Measurements from ENCODE around the gene CXCR2.
"Not testable (repeated sequence)": the region's sequence is repeated elsewhere in the genome, so short reads cannot be mapped to it uniquely, and the experiment has no call there.

CXCR2 gene

GRCh38 chr2:218129458-218130135 is 3.8 kb downstream of the CXCR2 start:
- no peak for DNase-seq (ENCODE audit: low read depth, low spot score)

GRCh38 chr2:218130377-218130776 is 4.5 kb downstream of the CXCR2 start:
- no peak for DNase-seq (ENCODE audit: low read depth, low spot score)

- no peak for DNase-seq (ENCODE audit: low read depth, low spot score)
Measured at GRCh38 chr2:218130822-218131221, 5.0 kb downstream of the CXCR2 start.

- no peak for DNase-seq (ENCODE audit: low read depth, low spot score)
Measured at GRCh38 chr2:218137514-218137913, 11.7 kb downstream of the CXCR2 start.

GRCh38 chr2:218138047-218138446 is 12.2 kb downstream of the CXCR2 start:
- no peak for DNase-seq (ENCODE audit: low read depth, low spot score)

GRCh38 chr2:218145124-218145523 is 19.3 kb downstream of the CXCR2 start:
- DNase-seq (ENCODE audit: low read depth, low spot score): no peak

- no peak for DNase-seq (ENCODE audit: low read depth, low spot score)
Measured at GRCh38 chr2:218146056-218146455, 20.2 kb downstream of the CXCR2 start.

- DNase-seq (ENCODE audit: low read depth, low spot score): no peak
Measured at GRCh38 chr2:218149098-218149497, 23.3 kb downstream of the CXCR2 start.

- no peak for DNase-seq (ENCODE audit: low read depth, low spot score)
Measured at GRCh38 chr2:218149848-218150440, 24.1 kb downstream of the CXCR2 start.

GRCh38 chr2:218152172-218152571 is 26.3 kb downstream of the CXCR2 start:
- no peak for DNase-seq (ENCODE audit: low read depth, low spot score)

GRCh38 chr2:218152777-218153176 is 26.9 kb downstream of the CXCR2 start:
- no peak for DNase-seq (ENCODE audit: low read depth, low spot score)

GRCh38 chr2:218155953-218156479 is 30.2 kb downstream of the CXCR2 start:
- DNase-seq (ENCODE audit: low read depth, low spot score): no peak

- DNase-seq (ENCODE audit: low read depth, low spot score): no peak
Measured at GRCh38 chr2:218161644-218162043, 35.8 kb downstream of the CXCR2 start.

GRCh38 chr2:218162814-218163213 is 37.0 kb downstream of the CXCR2 start:
- DNase-seq (ENCODE audit: low read depth, low spot score): no peak

- DNase-seq (ENCODE audit: low read depth, low spot score): no peak
Measured at GRCh38 chr2:218166791-218167190, 41.0 kb downstream of the CXCR2 start, which contains the start of gene CXCR1. TSS of gene CXCR1 (minus strand) at chr2:218166962. CDS start at chr2:218165211, 1,751 bp downstream.

- no peak for DNase-seq (ENCODE audit: low read depth, low spot score)
Measured at GRCh38 chr2:218168016-218168415, 42.2 kb downstream of the CXCR2 start.

GRCh38 chr2:218168635-218169462 is 43.0 kb downstream of the CXCR2 start:
- peak; percentile 33 for DNase-seq (ENCODE audit: low read depth, low spot score)

GRCh38 chr2:218169757-218170546 is 44.1 kb downstream of the CXCR2 start:
- no peak for DNase-seq (ENCODE audit: low read depth, low spot score)

GRCh38 chr2:218171744-218172143 is 45.9 kb downstream of the CXCR2 start:
- not testable (repeated sequence) for DNase-seq (ENCODE audit: low read depth, low spot score)

GRCh38 chr2:218172845-218173244 is 47.0 kb downstream of the CXCR2 start:
- DNase-seq (ENCODE audit: low read depth, low spot score): no peak

GRCh38 chr2:218179782-218180181 is 54.0 kb downstream of the CXCR2 start:
- DNase-seq (ENCODE audit: low read depth, low spot score): no peak

All from iPS DF 19.7 (cell line).